ENCODE data around the gene TMTC2. TPM values are rescaled to one million over a fixed set of nuclear protein-coding genes. Genes with fewer than 3 reads are reported as not detected.

The TMTC2 gene
- total RNA-seq, 1 experiment from 2014 or later = 1.7 TPM

DNA sequence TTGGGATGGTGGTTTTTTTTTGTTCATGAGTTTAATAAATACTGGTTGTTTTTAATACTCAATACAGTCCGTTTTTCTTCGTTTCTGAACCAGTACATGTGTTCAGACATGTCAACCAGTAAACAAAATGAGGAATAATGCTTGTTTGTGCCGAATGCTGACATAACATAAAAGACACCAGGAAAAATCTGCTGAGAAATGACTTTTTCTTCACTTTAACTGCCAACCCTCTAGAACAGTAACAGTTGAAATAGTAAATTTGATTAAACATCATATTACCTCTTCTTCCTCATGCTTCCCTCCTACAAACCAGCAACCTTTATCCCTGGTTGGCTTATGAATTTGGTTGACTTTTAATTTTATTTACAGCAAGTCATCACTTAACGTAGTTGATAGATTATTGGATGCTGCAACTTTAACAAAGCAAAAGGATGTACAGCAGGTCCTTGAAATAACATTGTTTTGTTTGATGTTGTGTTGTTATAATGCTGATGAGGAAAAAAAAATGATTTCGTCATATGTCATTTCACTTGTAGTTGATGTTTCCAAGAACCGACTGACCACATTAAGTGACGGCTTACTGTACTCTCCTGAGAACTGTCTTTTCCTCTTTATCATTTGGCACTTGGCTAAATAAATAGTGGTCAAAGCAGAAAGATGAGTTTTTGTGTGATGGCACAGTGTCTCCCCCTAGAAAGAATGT, 340.5 kb downstream of the TMTC2 start:
- H3K27ac Mint-ChIP-seq (ENCODE audit: low read depth, unreplicated experiment) = no peak overlapping the region
- H3K9me3 Mint-ChIP-seq (ENCODE audit: unreplicated experiment) = no peaks in the 10 kb centered on the region

GRCh38 chr12:83031196-83031595, 344.5 kb downstream of the TMTC2 start:
- H3K27me3 Mint-ChIP-seq (ENCODE audit: insufficient read depth, unreplicated experiment) = no peaks in the 10 kb centered on the region
- no peak for DNase-seq (ENCODE audit: unreplicated experiment)
- H3K9me3 Mint-ChIP-seq (ENCODE audit: unreplicated experiment) = no peaks in the 10 kb centered on the region
- no peak overlapping the region for H3K4me3 Mint-ChIP-seq (ENCODE audit: unreplicated experiment)
- H3K4me1 Mint-ChIP-seq (ENCODE audit: insufficient read depth, unreplicated experiment) = no peaks in the 10 kb centered on the region
- TF ChIP-seq CTCF (IDR thresholded peaks at IDR 0.05; ENCODE audit: unreplicated experiment) = no peak
- no peak overlapping the region for H3K27ac Mint-ChIP-seq (ENCODE audit: low read depth, unreplicated experiment)
- H3K36me3 Mint-ChIP-seq (ENCODE audit: insufficient read depth, unreplicated experiment) = no peaks in the 10 kb centered on the region
- intact Hi-C loops (cut with micrococcal nuclease) = no loop called here
- ChIA-PET POLR2A (no interaction called here), CTCF (no interaction called here)
- BruUV-seq (replicated peaks) = no TSS peak

More for the DNA sequence above, 340.5 kb downstream of the TMTC2 start:
- ChIA-PET POLR2A (no interaction called here), CTCF (no interaction called here)
- Mint-ChIP-seq H3K4me3 (ENCODE audit: unreplicated experiment) (no peak overlapping the region), H3K36me3 (ENCODE audit: insufficient read depth, unreplicated experiment) (no peaks in the 10 kb centered on the region), H3K27me3 (ENCODE audit: insufficient read depth, unreplicated experiment) (no peaks in the 10 kb centered on the region), H3K4me1 (ENCODE audit: insufficient read depth, unreplicated experiment) (no peaks in the 10 kb centered on the region)
- intact Hi-C loops (cut with micrococcal nuclease) = no loop called here
- BruUV-seq (replicated peaks) = no TSS peak
- no peak for DNase-seq (ENCODE audit: unreplicated experiment)
- TF ChIP-seq CTCF (IDR thresholded peaks at IDR 0.05; ENCODE audit: unreplicated experiment) = no peak

GRCh38 chr12:83036847-83037246, 350.1 kb downstream of the TMTC2 start:
- intact Hi-C loops (cut with micrococcal nuclease) = no loop called here
- no peaks in the 10 kb centered on the region for H3K9me3 Mint-ChIP-seq (ENCODE audit: unreplicated experiment)
- H3K4me1 Mint-ChIP-seq (ENCODE audit: insufficient read depth, unreplicated experiment) = no peaks in the 10 kb centered on the region
- no peaks in the 10 kb centered on the region for H3K36me3 Mint-ChIP-seq (ENCODE audit: insufficient read depth, unreplicated experiment)
- H3K4me3 Mint-ChIP-seq (ENCODE audit: unreplicated experiment) = no peak overlapping the region
- no peak for TF ChIP-seq CTCF (IDR thresholded peaks at IDR 0.05; ENCODE audit: unreplicated experiment)
- H3K27me3 Mint-ChIP-seq (ENCODE audit: insufficient read depth, unreplicated experiment) = no peaks in the 10 kb centered on the region
- no TSS peak for BruUV-seq (replicated peaks)
- no peak for DNase-seq (ENCODE audit: unreplicated experiment)
- ChIA-PET POLR2A (no interaction called here), CTCF (interaction anchor here (0.5 kb wide), 1 partner anchor 1432 kb away, joined by 4 read pairs; no protein-coding TSS in a partner anchor)
- no peak overlapping the region for H3K27ac Mint-ChIP-seq (ENCODE audit: low read depth, unreplicated experiment)

DNA sequence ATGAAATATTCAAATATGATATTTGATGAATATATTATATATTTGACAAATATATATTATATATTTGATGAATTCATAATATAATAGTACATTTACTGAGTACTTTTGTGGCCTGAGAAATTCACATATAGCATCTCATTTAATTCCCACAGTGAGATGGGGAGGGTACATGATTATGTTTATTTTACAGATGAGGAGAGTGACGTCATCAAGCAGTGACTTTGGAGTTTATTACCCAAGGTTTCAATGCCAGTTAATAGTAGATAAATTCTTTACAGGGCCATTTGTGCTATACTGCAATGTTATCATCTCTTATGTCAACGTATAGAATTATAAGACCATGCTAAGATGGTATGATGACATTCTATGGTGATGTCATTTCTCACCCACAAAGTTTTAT, 352.7 kb downstream of the TMTC2 start:
- no peaks in the 10 kb centered on the region for H3K27me3 Mint-ChIP-seq (ENCODE audit: insufficient read depth, unreplicated experiment)
- ChIA-PET POLR2A (no interaction called here), CTCF (no interaction called here)
- H3K36me3 Mint-ChIP-seq (ENCODE audit: insufficient read depth, unreplicated experiment) = no peaks in the 10 kb centered on the region
- no peak overlapping the region for H3K4me3 Mint-ChIP-seq (ENCODE audit: unreplicated experiment)
- DNase-seq (ENCODE audit: unreplicated experiment) = no peak
- intact Hi-C loops (cut with micrococcal nuclease) = no loop called here
- H3K27ac Mint-ChIP-seq (ENCODE audit: low read depth, unreplicated experiment) = no peak overlapping the region
- no peaks in the 10 kb centered on the region for H3K9me3 Mint-ChIP-seq (ENCODE audit: unreplicated experiment)
- BruUV-seq (replicated peaks) = no TSS peak
- H3K4me1 Mint-ChIP-seq (ENCODE audit: insufficient read depth, unreplicated experiment) = no peaks in the 10 kb centered on the region
- TF ChIP-seq CTCF (IDR thresholded peaks at IDR 0.05; ENCODE audit: unreplicated experiment) = no peak
